ENCODE data around the gene HS6ST3. TPM values are rescaled to one million over a fixed set of nuclear protein-coding genes. Genes with fewer than 3 reads are reported as not detected.

HS6ST3 gene
- total and polyA plus RNA-seq, 2 donors (not counting 1 experiment from before 2014, with no cell fraction given), result not detected

GRCh38 chr13:96844195-96844594, 754.3 kb downstream of the HS6ST3 start:
- no peak for DNase-seq (ENCODE audit: low read depth in 2 of 2)
- no peaks in the 10 kb centered on the region for H3K79me2 ChIP-seq (ENCODE audit: control insufficient read depth, insufficient read depth, low read length)
- H4K20me1 ChIP-seq (ENCODE audit: control insufficient read depth, extremely low read depth, insufficient read depth, low read length), result no peaks in the 10 kb centered on the region
- no peaks in the 10 kb centered on the region for H3K36me3 ChIP-seq (ENCODE audit: control insufficient read depth, insufficient read depth, low read length)
- no peaks in the 10 kb centered on the region for H3K9me3 ChIP-seq (ENCODE audit: control insufficient read depth, insufficient read depth, low read depth, low read length)
- H3K9ac ChIP-seq (ENCODE audit: insufficient read depth, low read length), result no peak overlapping the region
- no peak overlapping the region for H3K27ac ChIP-seq (ENCODE audit: insufficient read depth, low read length)
- no peaks in the 10 kb centered on the region for H3K27me3 ChIP-seq (ENCODE audit: control insufficient read depth, insufficient read depth, low read length)
- TF ChIP-seq CTCF (conservative IDR thresholded peaks at IDR 0.05 in 1 of 2, IDR thresholded peaks at IDR 0.05 in 1 of 2; ENCODE audit: low read depth in 1 of 2, low read length in 2 of 2), result no peak
- no peak for TF ChIP-seq EZH2 (IDR thresholded peaks at IDR 0.05; ENCODE audit: low read length, missing control alignments)
- no peak overlapping the region for H3K4me3 ChIP-seq (replicated peaks in 1 of 4; ENCODE audit: control extremely low read depth in 1 of 4, insufficient read depth in 1 of 4, low read depth in 3 of 4, low read length in 4 of 4)
- H3K4me2 ChIP-seq (ENCODE audit: extremely low read depth, insufficient read depth, low read length), result no peak overlapping the region
- no peaks in the 10 kb centered on the region for H3K4me1 ChIP-seq (ENCODE audit: control insufficient read depth, extremely low read depth, insufficient read depth, low read length)
- no peak overlapping the region for H2AFZ ChIP-seq (ENCODE audit: low read length)

- Histone ChIP-seq H3K9ac (ENCODE audit: insufficient read depth, low read length) (no peak overlapping the region), H3K27ac (ENCODE audit: insufficient read depth, low read length) (no peak overlapping the region), H4K20me1 (ENCODE audit: control insufficient read depth, extremely low read depth, insufficient read depth, low read length) (no peaks in the 10 kb centered on the region), H3K4me3 (replicated peaks in 1 of 4; ENCODE audit: control extremely low read depth in 1 of 4, insufficient read depth in 1 of 4, low read depth in 3 of 4, low read length in 4 of 4) (no peak overlapping the region), H3K79me2 (ENCODE audit: control insufficient read depth, insufficient read depth, low read length) (no peaks in the 10 kb centered on the region), H3K4me2 (ENCODE audit: extremely low read depth, insufficient read depth, low read length) (no peak overlapping the region), H3K9me3 (ENCODE audit: control insufficient read depth, insufficient read depth, low read depth, low read length) (no peaks in the 10 kb centered on the region), H3K36me3 (ENCODE audit: control insufficient read depth, insufficient read depth, low read length) (no peaks in the 10 kb centered on the region), H2AFZ (ENCODE audit: low read length) (no peak overlapping the region), H3K4me1 (ENCODE audit: control insufficient read depth, extremely low read depth, insufficient read depth, low read length) (no peaks in the 10 kb centered on the region), H3K27me3 (ENCODE audit: control insufficient read depth, insufficient read depth, low read length) (no peaks in the 10 kb centered on the region)
- DNase-seq (ENCODE audit: low read depth in 2 of 2), result no peak
- TF ChIP-seq EZH2 (IDR thresholded peaks at IDR 0.05; ENCODE audit: low read length, missing control alignments) (no peak), CTCF (conservative IDR thresholded peaks at IDR 0.05 in 1 of 2, IDR thresholded peaks at IDR 0.05 in 1 of 2; ENCODE audit: low read depth in 1 of 2, low read length in 2 of 2) (no peak)
Measured at GRCh38 chr13:96844616-96845015, 754.7 kb downstream of the HS6ST3 start.

- no peak overlapping the region for H3K4me3 ChIP-seq (replicated peaks in 1 of 4; ENCODE audit: control extremely low read depth in 1 of 4, insufficient read depth in 1 of 4, low read depth in 3 of 4, low read length in 4 of 4)
- H2AFZ ChIP-seq (ENCODE audit: low read length), result no peak overlapping the region
- no peak for DNase-seq (ENCODE audit: low read depth in 2 of 2)
Measured at GRCh38 chr13:96848286-96848685, 758.4 kb downstream of the HS6ST3 start.

More at GRCh38 chr13:96848286-96848685, 758.4 kb downstream of the HS6ST3 start:
- no peak overlapping the region for H3K27ac ChIP-seq (ENCODE audit: insufficient read depth, low read length)
- no peaks in the 10 kb centered on the region for H3K27me3 ChIP-seq (ENCODE audit: control insufficient read depth, insufficient read depth, low read length)
- H3K79me2 ChIP-seq (ENCODE audit: control insufficient read depth, insufficient read depth, low read length), result no peaks in the 10 kb centered on the region
- no peak for TF ChIP-seq CTCF (conservative IDR thresholded peaks at IDR 0.05 in 1 of 2, IDR thresholded peaks at IDR 0.05 in 1 of 2; ENCODE audit: low read depth in 1 of 2, low read length in 2 of 2)
- no peak for TF ChIP-seq EZH2 (IDR thresholded peaks at IDR 0.05; ENCODE audit: low read length, missing control alignments)
- no peaks in the 10 kb centered on the region for H3K4me1 ChIP-seq (ENCODE audit: control insufficient read depth, extremely low read depth, insufficient read depth, low read length)
- no peak overlapping the region for H3K9ac ChIP-seq (ENCODE audit: insufficient read depth, low read length)
- H3K36me3 ChIP-seq (ENCODE audit: control insufficient read depth, insufficient read depth, low read length), result no peaks in the 10 kb centered on the region
- no peaks in the 10 kb centered on the region for H3K9me3 ChIP-seq (ENCODE audit: control insufficient read depth, insufficient read depth, low read depth, low read length)
- H4K20me1 ChIP-seq (ENCODE audit: control insufficient read depth, extremely low read depth, insufficient read depth, low read length), result no peaks in the 10 kb centered on the region
- no peak overlapping the region for H3K4me2 ChIP-seq (ENCODE audit: extremely low read depth, insufficient read depth, low read length)
